ENCODE data around the gene SCN3A. TPM values are rescaled to one million over a fixed set of nuclear protein-coding genes. Genes with fewer than 3 reads are reported as not detected.

The SCN3A gene
- total RNA-seq (2014; rRNA removed; shearing (Covaris generic)), result not detected in 2 replicates

DNA sequence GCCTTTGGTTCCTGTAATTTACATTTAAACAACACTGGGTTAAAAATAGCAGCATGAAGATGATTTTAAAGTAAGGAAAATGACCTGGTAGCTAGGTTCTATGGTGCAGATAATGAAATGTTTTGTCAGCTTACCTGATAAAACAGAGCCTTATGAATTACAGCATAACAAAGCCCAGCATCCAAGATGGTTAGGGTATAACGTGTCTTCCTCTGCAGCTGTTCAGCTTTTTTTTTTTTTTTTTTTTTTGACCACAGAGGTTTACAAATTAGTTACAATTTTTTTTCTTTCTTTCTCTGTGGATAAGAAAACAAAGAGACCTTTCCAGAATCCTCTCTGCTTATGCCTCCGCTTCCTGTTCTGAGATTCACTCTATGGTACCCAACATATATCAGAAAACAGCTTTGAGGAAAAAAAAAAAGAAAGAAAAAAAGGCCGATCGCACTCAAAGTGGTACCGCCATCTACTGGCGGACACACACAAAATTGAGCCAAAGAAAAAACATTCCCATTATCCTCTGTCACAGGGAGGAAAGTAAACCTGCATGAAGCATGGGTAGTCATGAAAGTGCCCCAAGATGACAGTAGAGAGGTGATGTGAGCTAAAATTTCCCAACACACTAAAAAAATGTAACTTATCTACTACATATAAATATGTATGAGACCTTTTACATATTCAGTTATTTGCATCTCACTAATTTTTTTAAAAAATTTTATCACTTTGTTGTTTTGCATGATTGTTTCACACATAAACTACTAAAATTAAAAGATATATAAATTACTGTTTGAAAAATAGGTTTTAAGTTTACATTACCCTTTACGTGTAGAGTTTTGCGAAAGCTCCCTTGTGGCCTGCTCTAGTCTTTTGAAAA, at the start of gene SCN3A:
Gene SCN3A (minus strand): TSS at position 362 of the 871 bp plus-strand sequence. CDS start 27,656 bp downstream, outside the sequence.

DNA sequence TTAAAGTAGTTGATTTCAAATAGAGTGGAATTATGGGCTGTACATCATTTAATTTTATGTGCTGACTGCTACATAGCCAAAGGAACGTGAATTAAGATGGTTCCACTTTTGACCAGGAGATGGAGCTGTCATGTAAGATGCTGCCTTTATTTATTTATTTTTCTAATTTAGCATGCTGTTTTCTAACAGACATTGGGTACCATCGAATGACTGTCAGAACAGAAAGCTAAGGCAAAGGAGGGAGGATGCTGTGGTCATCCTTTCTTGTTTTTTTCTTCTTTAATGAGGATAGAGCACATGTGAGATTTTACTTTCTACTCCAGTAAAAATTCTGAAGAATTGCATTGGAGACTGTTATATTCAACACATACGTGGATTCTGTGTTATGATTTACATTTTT, 35.4 kb upstream of the SCN3A start, which contains the start of gene SCN2A:
Gene SCN2A (plus strand): TSS at position 185 of the 400 bp plus-strand sequence. CDS start 56,410 bp downstream, outside the sequence.

Other genes with a start within 250 kb of the SCN3A start
- gene SLC38A11, start 248.5 kb downstream of the SCN3A start, total RNA-seq (2014; rRNA removed; shearing (Covaris generic)), result not detected in 2 replicates
- 0.27 and 0.41 TPM in 2 replicates for gene SCN2A, start 35.4 kb upstream of the SCN3A start, total RNA-seq (2014; rRNA removed; shearing (Covaris generic))